Neutrophil (primary cell): ENCODE measurements around the gene SELP.
A peak's percentile ranks its signal among the peaks of the same experiment; 100 is the strongest.

ENCODE experiments used
- H3K27ac ChIP-seq: fragments of 200-600 bp; sonication (generic); 2 replicates; pipeline ENCODE4 v1.5.1; 2016; ENCODE audit warnings: mild to moderate bottlenecking, moderate library complexity
- H3K27me3 ChIP-seq: fragments of 200-600 bp; sonication (generic); 2 replicates; pipeline ENCODE4 v1.6.0; 2016; ENCODE audit warnings: mild to moderate bottlenecking
- H3K36me3 ChIP-seq: fragments of 200-600 bp; sonication (generic); 2 replicates; pipeline ENCODE4 v1.5.1; 2017
- H3K4me1 ChIP-seq, 2 experiments: fragments of 200-600 bp in 1 of 2; sonication (generic) in 1 of 2; 1 replicate in 1 of 2; 2 replicates in 1 of 2; pipeline versions ENCODE4 v1.5.1 to v1.6.1; 2013 to 2016; ENCODE audit warnings: low read depth in 1 of 2, low read length in 1 of 2, mild to moderate bottlenecking in 1 of 2, moderate library complexity in 1 of 2; ENCODE audit not compliant: control insufficient read depth in 1 of 2, insufficient read depth in 1 of 2
- H3K4me3 ChIP-seq, 2 experiments: fragments of 200-600 bp in 1 of 2; sonication (generic) in 1 of 2; 1 replicate in 1 of 2; 2 replicates in 1 of 2; pipeline ENCODE4 v1.5.1; 2013 to 2016; ENCODE audit warnings: low read depth in 1 of 2, low read length in 1 of 2, mild to moderate bottlenecking in 1 of 2, moderate library complexity in 1 of 2
- H3K9me3 ChIP-seq: fragments of 200-600 bp; sonication (generic); 2 replicates; pipeline ENCODE4 v1.5.1; 2016
- CTCF ChIP-seq: fragments of 200-600 bp; sonication (generic); IDR thresholded peaks from 2 replicates; pipeline ENCODE4 v1.5.1; 2016; ENCODE audit warnings: antibody characterized with exemption

Gene SELP

GRCh38 chr1:169653873-169654272 lies 23.9 kb upstream of the SELP start:
- no peak overlapping the region for H3K27ac ChIP-seq
- H3K4me3 ChIP-seq, result no peak overlapping the region
- H3K27me3 ChIP-seq, result no peaks in the 10 kb centered on the region
- peaks cover 3 to 9% of the 10 kb centered on the region in 2 experiments for H3K4me1 ChIP-seq
- H3K36me3 ChIP-seq, result no peaks in the 10 kb centered on the region
- no peak for TF ChIP-seq CTCF
- H3K9me3 ChIP-seq, result no peaks in the 10 kb centered on the region

GRCh38 chr1:169651035-169651434 lies 21.1 kb upstream of the SELP start:
- Histone ChIP-seq H3K4me1 (peaks cover 7 to 13% of the 10 kb centered on the region in 2 experiments), H3K9me3 (no peaks in the 10 kb centered on the region), H3K4me3 (no peak overlapping the region), H3K36me3 (no peaks in the 10 kb centered on the region), H3K27me3 (no peaks in the 10 kb centered on the region), H3K27ac (no peak overlapping the region)
- no peak for TF ChIP-seq CTCF

GRCh38 chr1:169650551-169650950 lies 20.6 kb upstream of the SELP start:
- Histone ChIP-seq H3K27me3 (no peaks in the 10 kb centered on the region), H3K4me3 (no peak overlapping the region), H3K4me1 (peaks cover 7 to 9% of the 10 kb centered on the region in 2 experiments), H3K9me3 (no peaks in the 10 kb centered on the region), H3K27ac (no peak overlapping the region), H3K36me3 (no peaks in the 10 kb centered on the region)
- no peak for TF ChIP-seq CTCF

DNA sequence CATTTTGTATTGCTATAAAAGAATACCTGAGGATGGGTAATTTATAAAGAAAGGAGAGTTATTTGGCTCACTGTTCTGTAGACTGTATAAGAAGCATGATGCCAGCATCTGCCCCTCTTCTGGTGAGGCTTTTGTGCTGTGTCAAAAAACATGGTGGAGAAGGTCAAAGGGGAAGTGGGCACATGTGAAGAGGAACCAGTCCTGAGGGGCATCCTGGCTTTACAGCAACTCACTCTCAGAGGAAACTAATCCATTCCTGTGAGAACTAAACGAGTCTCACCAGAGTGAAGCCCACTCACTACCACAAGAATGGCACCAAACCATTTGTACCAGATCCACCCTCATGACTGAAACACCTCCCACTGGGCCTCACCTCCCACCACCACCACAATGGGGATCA lies 18.8 kb upstream of the SELP start:
- Histone ChIP-seq H3K9me3 (no peaks in the 10 kb centered on the region), H3K27me3 (no peaks in the 10 kb centered on the region), H3K27ac (peak overlapping the region; percentile 50), H3K36me3 (no peaks in the 10 kb centered on the region), H3K4me3 (no peak overlapping the region), H3K4me1 (peaks cover 7 to 8% of the 10 kb centered on the region in 2 experiments)
- no peak for TF ChIP-seq CTCF

DNA sequence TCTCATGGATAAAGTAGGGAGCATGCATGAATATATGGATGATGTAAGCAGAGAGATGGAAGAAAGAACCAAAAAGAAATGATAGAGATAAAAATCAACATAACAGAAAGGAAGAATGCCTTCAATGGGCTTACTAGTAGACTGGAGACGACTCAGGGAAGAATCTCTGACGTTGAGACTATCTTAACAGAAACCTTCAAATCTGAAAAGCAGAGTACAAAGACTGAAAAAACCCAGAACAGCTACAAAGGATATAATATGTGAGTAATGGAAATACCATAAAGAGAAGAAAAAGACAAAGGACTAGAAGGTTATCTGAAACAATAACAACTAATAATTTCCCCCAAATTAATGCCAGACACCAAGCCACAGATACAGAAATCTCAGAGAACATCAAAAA lies 18.3 kb upstream of the SELP start:
- Histone ChIP-seq H3K27ac (peak overlapping the region; percentile 50), H3K27me3 (no peaks in the 10 kb centered on the region), H3K36me3 (no peaks in the 10 kb centered on the region), H3K4me3 (no peak overlapping the region), H3K4me1 (peaks cover 7 to 8% of the 10 kb centered on the region in 2 experiments), H3K9me3 (no peaks in the 10 kb centered on the region)
- no peak for TF ChIP-seq CTCF

GRCh38 chr1:169647512-169647911 lies 17.6 kb upstream of the SELP start:
- no peaks in the 10 kb centered on the region for H3K36me3 ChIP-seq
- H3K9me3 ChIP-seq, result no peaks in the 10 kb centered on the region
- no peaks in the 10 kb centered on the region for H3K27me3 ChIP-seq
- no peak overlapping the region for H3K4me3 ChIP-seq
- no peak for TF ChIP-seq CTCF
- peaks cover 7 to 8% of the 10 kb centered on the region in 2 experiments for H3K4me1 ChIP-seq
- H3K27ac ChIP-seq, result no peak overlapping the region
